Right forelimb (tissue), 1 donor: ENCODE results near the gene DIS3L2.
"Not testable (repeated sequence)": the region's sequence is repeated elsewhere in the genome, so short reads cannot be mapped to it uniquely, and the experiment has no call there.

ENCODE experiments used
- DNase-seq: peaks from one replicate; pipeline ENCODE4 v3.0.0-alpha.2; 2018

Gene DIS3L2

GRCh38 chr2:232132181-232132580 lies 170.7 kb downstream of the DIS3L2 start:
- no peak for DNase-seq

GRCh38 chr2:232133078-232133477 lies 171.6 kb downstream of the DIS3L2 start:
- DNase-seq = no peak

DNA sequence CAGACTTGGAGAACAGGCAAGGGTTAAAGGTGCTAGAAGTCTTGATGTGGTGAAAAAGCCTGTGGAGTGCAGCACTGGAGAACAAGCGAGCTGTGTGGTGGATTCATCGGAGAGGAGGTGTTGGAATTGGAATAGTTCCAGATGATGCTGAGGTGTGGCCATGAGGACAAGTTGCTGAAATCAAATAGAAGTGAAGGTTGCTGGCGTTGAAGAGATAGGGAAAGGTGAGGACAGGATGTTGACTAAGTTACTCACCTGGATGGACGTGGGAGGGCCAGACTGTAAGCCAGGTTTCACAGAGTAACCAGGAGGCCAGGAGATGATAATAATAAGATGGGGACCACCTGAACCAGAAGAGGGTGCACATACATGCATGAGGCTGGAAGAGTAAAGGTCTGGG lies 173.4 kb downstream of the DIS3L2 start:
- DNase-seq = no peak

DNA sequence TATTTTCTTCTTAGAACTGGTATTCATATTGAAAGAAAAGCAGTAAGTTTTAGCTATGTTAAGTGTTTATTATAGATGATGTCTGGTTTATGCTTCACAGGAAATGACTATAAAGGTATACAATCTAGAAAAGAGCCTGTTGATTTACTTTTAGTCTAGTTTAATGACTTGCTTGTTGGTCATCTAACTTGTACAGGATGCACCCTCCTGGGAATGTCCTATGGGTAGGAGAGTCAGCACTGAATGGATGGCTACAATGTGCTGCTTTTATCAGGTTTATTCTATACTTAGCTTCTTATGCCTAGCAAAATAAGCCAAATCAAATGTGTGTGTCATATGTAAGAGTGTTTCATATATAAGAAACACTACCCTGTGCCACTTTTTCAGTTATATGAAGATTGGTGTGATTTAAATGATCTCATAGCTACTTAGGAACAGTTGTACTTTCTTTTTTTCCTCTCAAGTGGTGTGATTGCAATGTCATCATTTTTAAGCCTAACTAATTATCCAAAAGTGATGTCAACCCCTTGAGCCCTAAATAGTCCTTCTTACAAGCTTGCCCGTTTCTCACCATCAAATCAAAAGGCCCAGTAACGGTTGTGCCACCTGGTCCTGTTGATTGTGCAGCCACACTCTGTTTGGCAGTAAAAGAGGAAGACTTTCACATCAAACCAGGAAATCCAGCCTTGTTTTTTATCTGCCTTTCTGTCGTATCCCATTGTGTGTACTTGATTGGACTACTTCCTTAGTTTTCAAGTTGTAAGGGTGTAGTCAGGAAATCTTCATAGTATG lies 176.0 kb downstream of the DIS3L2 start:
- no peak for DNase-seq

GRCh38 chr2:232138441-232138840 lies 176.9 kb downstream of the DIS3L2 start:
- DNase-seq = no peak

GRCh38 chr2:232139171-232139594 lies 177.7 kb downstream of the DIS3L2 start:
- DNase-seq = no peak

- no peak for DNase-seq
Measured at GRCh38 chr2:232139786-232140562, 178.5 kb downstream of the DIS3L2 start.

- DNase-seq = no peak
Measured at GRCh38 chr2:232141591-232141990, 180.1 kb downstream of the DIS3L2 start.

GRCh38 chr2:232142049-232142448 lies 180.5 kb downstream of the DIS3L2 start:
- no peak for DNase-seq

GRCh38 chr2:232142502-232142901 lies 181.0 kb downstream of the DIS3L2 start:
- no peak for DNase-seq

- DNase-seq = no peak
Measured at GRCh38 chr2:232146294-232146693, 184.8 kb downstream of the DIS3L2 start.

GRCh38 chr2:232147440-232148077 lies 186.0 kb downstream of the DIS3L2 start:
- DNase-seq = no peak

GRCh38 chr2:232162187-232162586 lies 200.7 kb downstream of the DIS3L2 start:
- no peak for DNase-seq

- no peak for DNase-seq
Measured at GRCh38 chr2:232170396-232170795, 208.9 kb downstream of the DIS3L2 start.

DNA sequence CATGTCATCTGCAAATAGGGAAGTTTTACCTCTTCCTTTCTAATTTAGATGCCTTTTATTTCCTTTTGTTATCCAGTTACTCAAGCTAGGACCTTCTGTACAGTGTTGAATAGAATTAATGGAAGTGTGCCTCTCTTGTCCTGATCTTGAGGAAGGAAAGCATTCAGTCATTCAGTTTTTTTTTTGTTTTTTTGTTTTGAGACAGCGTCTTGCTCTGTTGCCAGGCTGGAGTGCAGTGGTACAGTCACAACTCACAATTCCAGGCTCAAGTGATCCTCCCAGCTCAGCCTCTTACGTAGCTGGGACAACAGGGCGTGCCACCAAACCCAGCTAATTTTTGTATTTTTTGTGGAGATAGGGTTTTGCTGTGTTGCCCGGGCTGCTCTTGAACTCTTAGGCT lies 213.1 kb downstream of the DIS3L2 start:
- DNase-seq = no peak

GRCh38 chr2:232176587-232176986 lies 215.1 kb downstream of the DIS3L2 start:
- not testable (repeated sequence) for DNase-seq

GRCh38 chr2:232183279-232183678 lies 221.8 kb downstream of the DIS3L2 start:
- DNase-seq = no peak

GRCh38 chr2:232184346-232184745 lies 222.8 kb downstream of the DIS3L2 start:
- no peak for DNase-seq

- DNase-seq = no peak
Measured at GRCh38 chr2:232190796-232191195, 229.3 kb downstream of the DIS3L2 start.

DNA sequence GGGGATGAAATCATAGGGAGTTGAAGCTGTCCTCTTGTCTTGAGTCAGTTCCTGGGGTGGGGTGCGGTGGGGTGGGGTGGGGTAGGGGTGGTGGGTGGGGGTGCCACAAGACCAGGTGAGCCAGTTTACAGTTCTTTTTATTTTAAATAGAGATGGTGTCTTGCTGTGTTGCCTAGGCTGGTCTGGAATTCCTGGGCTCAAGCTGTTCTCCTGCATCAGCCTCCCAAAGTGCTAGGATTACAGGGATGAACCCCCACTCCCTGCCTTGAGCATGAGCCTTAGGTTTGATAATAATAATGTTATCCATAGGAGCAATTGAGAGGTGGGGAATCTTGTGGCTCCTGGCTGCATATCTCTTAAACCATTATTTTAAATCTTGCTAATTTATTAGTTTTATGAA lies 234.0 kb downstream of the DIS3L2 start:
- DNase-seq = no peak

GRCh38 chr2:232196802-232197201 lies 235.3 kb downstream of the DIS3L2 start:
- DNase-seq = no peak

GRCh38 chr2:232200195-232200594 lies 238.7 kb downstream of the DIS3L2 start:
- no peak for DNase-seq

DNA sequence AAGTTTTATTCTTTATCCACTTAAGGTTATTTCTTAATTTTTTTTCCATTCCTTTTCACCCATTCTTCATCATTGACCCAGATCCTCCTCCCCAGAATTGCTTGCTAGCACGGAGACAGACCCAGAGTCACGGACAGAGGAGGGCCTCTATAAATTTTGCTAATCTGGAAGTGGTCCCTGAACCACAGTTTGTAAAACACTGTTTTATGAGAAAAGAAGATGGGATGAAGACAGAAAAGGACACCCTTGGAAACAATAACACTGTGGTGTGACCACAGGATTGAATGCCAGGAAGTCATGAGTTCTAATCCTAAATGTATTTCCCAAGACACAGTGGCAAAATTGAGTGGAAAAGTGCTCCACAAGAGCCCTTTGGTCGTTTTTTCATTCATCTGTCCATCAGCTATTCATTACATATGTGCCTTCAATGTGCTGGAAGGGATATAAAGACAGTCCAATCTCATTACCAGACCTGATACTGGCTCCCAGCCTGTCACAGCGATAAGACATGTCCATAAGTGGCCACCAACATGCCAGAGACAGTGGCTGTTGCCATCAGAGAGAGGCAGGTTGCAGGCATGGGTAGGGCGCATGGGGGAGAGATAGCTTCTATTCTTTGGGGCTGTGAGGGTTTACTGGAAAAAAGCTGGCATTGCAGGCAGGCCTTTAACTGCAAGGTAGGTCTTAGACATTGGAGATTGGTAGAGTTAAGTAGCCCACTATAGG lies 241.8 kb downstream of the DIS3L2 start:
- no peak for DNase-seq
